AG09319 (cell line): ENCODE results near the gene STAT2.
A peak's percentile ranks its signal among the peaks of the same experiment; 100 is the strongest.

ENCODE experiments used
- DNase-seq: peaks from one replicate; pipeline ENCODE4 v3.0.0-alpha.2; 2010; ENCODE audit warnings: low read depth; ENCODE audit errors: extremely low read depth
- TF ChIP-seq, protein P1 (sequence below): IDR thresholded peaks from 2 replicates; pipeline ENCODE4 v1.5.1; 2011; ENCODE audit warnings: low read depth, mild to moderate bottlenecking, inconsistent platforms, low read length, moderate library complexity

STAT2 gene

DNA sequence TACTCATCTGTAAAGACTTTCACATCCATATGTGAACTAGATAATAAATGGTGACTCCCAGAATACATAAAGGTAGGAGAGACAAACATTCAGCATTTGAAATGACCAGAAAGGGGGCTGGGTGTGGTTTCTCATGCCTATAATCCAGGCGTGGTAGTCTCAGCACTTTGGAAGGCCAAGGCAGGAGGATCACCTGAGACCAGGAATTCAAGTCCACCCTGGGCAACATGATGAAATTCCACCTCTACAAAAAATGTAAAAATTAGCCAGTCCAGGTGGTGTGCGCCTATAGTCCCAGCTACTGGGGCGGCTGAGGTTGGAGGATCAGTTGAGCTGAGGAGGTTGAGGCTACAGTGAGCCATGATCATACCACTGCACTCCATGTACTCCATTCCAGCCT, 55.6 kb downstream of the STAT2 start:
- DNase-seq, result no peak
- TF ChIP-seq, protein P1, sequence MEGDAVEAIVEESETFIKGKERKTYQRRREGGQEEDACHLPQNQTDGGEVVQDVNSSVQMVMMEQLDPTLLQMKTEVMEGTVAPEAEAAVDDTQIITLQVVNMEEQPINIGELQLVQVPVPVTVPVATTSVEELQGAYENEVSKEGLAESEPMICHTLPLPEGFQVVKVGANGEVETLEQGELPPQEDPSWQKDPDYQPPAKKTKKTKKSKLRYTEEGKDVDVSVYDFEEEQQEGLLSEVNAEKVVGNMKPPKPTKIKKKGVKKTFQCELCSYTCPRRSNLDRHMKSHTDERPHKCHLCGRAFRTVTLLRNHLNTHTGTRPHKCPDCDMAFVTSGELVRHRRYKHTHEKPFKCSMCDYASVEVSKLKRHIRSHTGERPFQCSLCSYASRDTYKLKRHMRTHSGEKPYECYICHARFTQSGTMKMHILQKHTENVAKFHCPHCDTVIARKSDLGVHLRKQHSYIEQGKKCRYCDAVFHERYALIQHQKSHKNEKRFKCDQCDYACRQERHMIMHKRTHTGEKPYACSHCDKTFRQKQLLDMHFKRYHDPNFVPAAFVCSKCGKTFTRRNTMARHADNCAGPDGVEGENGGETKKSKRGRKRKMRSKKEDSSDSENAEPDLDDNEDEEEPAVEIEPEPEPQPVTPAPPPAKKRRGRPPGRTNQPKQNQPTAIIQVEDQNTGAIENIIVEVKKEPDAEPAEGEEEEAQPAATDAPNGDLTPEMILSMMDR, result no peak

DNA sequence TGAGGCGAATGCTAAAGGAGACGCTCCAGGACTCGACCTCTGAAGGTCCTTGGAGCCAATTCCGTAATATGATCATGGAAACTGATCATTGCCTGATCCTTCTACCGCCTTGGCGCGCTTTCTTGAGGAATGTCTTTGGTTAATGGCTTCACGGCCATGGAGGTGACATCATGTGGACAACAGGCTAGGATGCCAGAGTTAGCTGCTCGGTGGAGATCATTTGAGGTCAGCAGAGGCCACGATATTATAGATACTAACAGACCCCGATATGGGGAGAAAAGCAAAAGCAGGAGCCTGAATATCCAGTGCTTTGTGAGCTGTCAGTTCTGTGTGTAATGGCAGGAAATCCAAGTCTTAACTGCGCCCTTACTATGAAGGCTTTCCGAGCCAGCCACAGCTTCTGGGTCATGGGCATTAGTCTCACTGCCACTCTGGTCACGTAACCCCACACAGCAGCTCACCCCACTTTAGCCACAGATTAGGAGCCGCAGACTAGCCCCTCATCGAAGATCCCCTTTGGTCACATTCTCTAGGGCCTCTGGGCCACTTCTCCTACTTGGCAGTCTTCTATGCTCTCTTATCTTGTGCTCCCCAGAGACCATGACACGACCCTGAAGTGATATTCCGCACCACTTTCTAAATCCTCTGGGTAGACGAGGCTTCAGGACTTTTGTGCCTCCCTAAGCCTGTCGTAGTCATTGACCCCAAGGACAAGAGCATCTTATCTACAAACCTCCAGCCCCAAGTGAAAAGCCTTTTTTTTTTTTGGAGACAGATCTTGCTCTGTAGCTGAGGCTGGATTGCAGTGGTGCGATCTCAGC, 59.1 kb downstream of the STAT2 start:
- TF ChIP-seq, protein P1, result no peak
- no peak for DNase-seq

DNA sequence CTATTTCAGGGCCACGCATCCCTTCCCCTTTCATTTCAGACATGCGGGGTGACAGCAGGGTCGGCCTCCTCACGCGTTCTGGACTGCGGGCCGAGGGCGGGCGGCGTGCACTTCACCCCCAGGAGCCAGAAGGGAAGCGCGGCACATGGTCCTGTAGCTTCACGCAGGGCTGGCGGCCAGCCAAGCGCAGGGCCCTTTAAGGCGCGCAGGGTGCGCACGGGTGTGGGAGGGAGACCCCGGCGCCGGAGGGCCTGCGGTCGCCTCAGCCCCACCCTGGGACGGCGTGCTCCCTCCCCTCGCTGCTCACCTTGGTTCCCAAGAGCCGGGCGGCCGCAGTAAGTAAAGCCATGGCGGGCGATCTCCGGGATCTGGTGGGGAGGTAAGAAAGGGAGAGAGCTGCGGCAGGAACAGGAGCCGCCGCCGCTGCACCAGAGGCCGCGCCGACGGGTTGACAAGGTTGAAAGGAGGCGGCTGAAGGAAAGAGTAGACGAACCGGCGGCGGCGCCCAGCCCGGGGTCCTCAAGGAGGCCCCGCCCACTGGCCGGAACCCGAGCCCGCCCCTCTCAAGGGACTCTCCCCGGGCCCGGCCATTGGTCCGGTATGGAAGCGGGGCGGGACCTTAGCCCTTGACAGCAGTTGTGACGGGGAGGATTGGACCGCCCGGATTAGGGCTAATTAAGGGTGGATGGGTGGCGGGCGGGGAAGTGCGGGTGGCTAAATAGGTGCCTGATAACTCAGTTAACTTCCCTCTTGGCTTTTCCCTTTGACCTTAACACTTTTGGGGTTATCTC, 59.9 kb downstream of the STAT2 start, which contains the start of gene CS:
Gene CS (minus strand): TSS at position 478 of the 791 bp plus-strand sequence. CDS start 129 bp downstream, at position 349.
- peak; percentile 92 for DNase-seq
- TF ChIP-seq, protein P1, result no peak

DNA sequence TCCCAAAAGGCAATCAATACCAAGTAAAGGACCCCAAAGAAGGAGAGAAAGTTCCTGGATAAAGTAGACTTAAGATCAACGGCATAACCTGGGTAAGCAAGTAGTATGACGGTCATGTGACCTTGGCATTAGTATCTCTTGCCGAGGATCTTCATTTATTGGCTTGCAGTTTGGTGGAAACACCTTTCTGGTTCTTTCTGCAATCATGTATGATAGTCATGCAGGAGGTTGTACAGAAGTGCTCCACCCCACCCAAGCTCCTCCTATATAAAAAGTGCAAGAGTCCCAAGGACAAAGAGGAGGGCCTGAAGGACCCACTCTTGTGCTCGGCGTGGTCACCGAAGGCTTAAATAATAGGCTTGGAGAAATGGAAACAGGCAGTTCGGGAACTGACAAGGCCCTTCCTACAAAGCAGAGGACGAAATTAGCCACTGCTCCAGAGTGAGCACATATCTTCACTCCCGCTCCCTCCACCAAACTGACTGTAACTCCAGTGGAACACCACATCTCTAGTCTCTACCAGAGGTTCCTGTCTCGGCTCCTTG, 60.5 kb downstream of the STAT2 start:
- TF ChIP-seq, protein P1, result no peak
- no peak for DNase-seq

DNA sequence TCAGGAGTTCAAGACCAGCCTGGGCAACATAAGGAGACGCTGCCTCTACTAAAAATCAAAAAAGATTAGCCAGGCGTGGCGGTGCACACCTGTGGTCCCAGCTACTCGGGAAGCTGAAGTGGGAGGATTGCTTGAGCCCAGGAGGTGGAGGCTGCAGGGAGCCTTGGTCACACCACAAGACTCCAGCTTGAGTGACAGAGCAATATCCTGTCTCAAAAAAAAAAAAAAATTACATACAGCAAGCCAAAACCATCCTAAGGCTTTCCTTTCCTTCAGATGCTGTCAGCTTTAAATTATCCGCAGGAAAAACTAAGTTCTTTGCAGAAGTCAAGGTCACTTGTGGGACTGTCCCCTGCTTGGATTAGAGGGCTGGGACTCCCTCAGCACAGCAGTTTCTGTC, 61.1 kb downstream of the STAT2 start:
- no peak for DNase-seq
- TF ChIP-seq, protein P1, result no peak

DNA sequence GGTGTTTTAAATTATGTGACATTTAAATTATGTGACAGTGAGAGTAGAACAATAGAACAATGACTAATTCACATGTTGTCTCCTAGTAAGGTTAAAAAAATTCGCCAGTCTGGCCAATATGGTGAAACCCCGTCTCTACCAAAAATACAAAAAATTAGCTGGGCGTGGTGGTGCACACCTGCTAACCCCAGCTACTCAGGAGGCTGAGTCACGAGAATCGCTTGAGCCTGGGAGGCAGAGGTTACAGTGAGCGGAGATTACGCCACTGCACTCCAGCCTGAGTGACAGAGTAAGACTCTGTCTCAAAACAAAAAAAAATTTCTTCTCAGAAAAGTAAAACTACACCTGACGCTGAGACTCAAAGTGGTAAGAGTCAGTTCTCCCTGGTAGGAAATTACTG, 62.5 kb downstream of the STAT2 start:
- TF ChIP-seq, protein P1, result no peak
- no peak for DNase-seq

DNA sequence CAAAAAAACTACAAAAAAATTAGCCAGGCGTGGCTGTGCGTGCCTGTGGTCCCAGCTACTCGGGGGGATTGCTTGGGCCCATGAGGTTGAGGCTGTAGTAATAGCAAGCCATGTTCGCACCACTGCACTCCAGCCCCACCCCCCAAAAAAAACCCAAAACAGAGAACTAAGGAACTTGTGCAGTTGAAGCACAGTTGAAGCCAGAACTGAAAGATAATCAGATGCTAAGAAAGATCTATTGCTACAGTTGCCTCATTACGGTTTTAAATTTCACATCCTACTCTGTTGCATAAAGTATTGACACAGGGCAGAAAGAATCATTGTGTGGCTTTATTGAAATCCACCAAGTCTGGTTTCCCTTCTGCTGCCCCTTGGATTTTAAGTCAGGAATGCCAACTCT, 63.6 kb downstream of the STAT2 start:
- TF ChIP-seq, protein P1, result no peak
- DNase-seq, result no peak
